ENCODE data around the gene SAT2.
A peak's percentile ranks its signal among the peaks of the same experiment; 100 is the strongest.
"Not testable (repeated sequence)": the region's sequence is repeated elsewhere in the genome, so short reads cannot be mapped to it uniquely, and the experiment has no call there.

Gene SAT2

DNA sequence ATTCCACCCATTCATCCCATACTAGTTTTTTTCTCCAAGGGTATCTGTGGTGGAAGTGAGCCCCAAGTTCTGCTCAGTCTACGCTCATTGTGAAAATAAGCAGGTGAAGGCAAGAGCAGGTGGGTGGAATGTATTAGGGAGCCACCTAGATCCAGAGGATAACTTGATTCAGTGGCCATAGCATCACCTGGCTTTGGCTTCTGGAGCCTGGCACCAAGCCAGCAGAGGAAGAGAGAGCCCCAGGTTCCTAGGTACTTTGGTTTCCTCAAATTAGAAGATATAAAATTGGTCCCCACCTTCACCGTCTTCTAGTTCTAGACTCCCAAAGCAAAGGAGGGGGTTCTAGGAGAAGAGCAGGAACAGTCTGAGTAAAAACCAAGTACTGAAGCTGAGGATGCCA is 17.0 kb downstream of the SAT2 start:
- H3K4me3 ChIP-seq = no peak overlapping the region
- no peak overlapping the region for H3K27ac ChIP-seq

DNA sequence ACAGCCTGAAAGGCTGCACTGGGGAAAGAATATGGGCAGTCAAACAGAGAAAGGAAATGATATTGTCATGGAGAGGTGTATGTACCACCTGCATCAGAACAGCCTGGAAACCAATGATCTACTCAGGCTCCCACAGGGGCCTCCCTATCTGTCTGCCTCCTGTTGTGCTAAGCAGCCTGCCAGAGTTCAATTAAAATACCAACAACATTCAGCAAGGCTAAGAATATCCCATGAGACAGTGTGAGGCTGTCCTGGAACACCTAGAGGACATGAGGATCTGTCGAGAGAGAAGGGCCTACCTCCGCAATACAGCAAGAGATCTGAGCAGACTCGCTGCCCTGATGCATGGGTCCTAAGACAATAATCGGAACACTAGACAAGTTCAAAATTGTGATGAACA is 21.3 kb downstream of the SAT2 start:
- Histone ChIP-seq H3K27ac (peak overlapping the region in 1 of 21 experiments; percentile 42), H3K4me3 (no peak overlapping the region)

DNA sequence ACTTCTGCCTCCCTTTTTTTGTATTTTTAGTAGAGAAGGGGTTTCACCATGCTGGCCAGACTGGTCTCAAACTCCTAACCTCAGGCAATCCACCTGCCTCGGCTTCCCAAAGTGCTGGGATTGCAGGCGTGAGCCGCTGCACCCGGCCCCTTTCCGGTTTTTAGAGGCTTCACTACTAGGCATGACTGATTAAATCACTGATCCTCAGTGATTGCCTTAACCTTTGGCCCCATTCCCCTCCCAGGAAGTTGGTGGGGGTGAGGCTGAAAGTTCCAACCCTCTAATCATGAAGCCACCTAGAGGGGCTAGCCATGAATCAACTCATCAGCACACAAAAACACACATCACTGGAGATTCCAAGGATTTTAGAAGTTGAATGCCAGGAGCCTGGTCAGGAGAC is 30.1 kb downstream of the SAT2 start:
- H3K27ac ChIP-seq = not testable (repeated sequence)

DNA sequence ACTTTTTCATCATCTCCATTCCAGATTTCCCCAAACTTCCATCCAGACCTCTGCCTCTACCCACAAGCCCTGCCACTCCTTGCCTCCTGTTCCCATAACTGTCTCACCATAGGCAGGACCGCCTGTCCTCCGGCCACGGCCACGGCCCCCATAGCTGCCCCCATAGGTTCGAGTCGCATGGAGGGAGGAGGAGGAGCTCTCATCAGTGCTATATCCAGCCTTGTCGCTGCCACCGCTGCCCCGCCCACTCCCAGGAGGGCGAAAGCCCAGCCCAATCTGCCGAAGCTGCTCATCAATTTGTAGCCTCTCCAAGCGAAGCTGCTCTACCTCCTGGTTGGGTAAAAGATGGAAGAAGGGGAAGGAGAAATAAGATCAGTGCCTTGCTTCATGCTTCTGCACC is 34.3 kb downstream of the SAT2 start:
- no peak overlapping the region for H3K4me3 ChIP-seq
- H3K27ac ChIP-seq = no peak overlapping the region

More for the DNA sequence above, 30.1 kb downstream of the SAT2 start:
- not testable (repeated sequence) for H3K4me3 ChIP-seq

DNA sequence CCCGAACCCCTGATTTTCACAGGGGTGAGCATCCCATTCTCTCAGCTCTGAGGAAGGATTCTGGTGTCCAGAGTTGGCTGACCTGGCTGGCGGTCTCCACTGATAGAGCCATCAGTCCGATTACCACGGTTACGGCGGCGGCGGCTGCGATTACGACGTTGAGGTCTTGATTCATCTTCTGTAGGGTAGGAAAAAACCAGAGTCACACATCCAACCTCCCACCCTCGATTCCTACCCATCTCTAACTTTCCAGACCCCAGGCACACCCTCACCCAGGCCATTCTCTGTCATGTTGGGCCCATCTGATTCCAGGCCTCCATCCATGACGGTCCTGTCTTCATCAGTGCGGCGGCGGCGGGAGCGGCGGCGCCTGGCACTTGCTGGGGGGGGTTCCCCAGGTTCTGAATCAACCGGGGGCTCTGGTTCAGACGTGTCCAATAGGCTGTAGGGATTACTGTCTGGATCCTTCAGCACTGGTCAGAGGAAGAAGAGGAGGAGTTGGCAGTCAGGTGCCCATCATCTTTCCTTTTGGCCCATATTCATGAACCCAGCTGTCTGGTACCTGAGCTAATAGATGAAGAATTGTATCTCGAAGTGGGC is 35.1 kb downstream of the SAT2 start:
- Histone ChIP-seq H3K27ac (no peak overlapping the region), H3K4me3 (no peak overlapping the region)

DNA sequence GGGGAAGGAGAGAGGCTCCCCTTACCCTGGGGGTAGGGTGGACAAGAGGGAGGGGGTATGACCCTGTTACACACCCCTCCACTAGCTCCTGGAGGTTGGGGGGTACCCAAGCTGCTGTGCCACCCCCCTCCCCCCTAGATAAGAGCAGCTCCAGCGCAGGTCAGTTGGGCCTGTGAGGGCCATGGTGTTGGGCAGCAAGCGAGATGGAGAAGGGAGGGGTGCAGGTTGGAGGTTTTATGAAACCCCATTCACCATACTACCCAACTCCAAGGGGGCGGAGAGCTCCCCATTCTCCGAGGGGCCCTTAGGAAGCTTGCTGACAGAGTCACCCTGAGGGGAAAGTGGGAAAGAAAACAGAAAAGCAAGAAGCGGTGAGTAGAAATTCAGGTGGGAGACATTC is 36.0 kb downstream of the SAT2 start:
- Histone ChIP-seq H3K4me3 (no peak overlapping the region), H3K27ac (peak overlapping the region in 10 of 21 experiments; percentile 3 to 89 (median 83))

DNA sequence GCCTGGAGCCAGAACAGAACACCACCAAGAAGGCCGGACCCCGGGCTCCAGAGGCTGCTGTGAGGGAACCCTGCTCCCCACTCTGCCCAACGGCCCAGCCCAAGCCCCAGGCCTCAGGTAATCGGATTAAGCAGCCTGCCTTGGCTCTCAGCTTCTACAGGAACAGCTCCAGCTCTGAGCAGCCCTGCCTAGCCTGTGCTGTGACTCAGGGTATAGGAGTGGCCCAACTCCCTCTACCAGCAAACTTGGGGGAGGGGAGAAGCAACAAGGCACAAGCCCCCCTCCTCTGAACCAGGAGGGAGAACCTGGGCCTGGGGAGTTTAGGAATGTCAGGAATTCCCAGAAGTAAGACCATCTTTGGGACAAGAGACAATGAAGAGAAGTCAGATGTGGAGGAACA is 36.9 kb downstream of the SAT2 start:
- peak overlapping the region in 15 of 21 experiments; percentile 13 to 89 (median 80) for H3K27ac ChIP-seq

DNA sequence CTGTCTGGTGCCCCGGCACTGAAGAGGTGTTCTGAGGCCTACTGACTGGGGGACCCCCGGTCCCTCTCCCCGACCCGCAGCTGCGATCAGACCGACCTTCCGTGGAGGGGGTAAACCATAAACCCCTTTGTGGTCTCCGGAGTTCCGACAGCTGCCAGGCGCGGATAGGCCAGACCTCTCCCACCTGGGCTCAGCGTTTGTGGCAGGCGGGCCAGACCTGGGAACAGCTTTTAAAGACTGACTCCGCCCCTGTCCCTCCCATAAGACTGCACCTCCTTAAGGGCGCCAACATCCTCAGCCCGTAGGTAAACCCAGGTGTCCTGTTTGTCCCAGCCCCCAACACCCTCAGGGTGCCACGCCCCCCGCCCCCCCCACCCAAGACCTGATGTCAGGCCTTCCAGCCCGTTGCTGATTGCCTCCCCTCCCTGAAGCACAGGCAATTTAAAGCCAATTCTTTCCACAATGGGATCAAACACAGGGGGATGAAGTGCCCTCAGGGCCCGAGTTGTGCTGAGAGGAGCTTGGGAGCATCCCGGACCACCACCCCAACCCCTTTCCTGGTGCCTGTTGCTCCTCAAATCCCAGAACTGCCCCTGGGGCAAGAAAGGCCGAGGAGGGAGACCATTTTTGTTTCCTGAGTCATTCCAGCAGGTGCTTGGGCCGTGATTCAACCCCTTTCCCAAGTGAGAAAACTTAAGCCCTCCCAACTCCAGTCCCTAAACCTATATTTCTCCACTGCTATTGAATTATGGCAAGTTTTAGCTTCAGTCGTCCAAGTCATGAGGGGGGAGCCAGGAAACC is 37.5 kb downstream of the SAT2 start, which contains the start of gene SOX15:
SOX15 (minus strand) TSS at position 204 of the 801 bp plus-strand sequence. CDS start 418 bp downstream, outside the sequence.
- Histone ChIP-seq H3K27ac (peak within 1 kb of the TSS; percentile 36 to 92 (median 83)), H3K4me3 (peak within 1 kb of the TSS; percentile 30 to 60 (median 47))

More for the DNA sequence above, 36.9 kb downstream of the SAT2 start:
- no peak overlapping the region for H3K4me3 ChIP-seq

DNA sequence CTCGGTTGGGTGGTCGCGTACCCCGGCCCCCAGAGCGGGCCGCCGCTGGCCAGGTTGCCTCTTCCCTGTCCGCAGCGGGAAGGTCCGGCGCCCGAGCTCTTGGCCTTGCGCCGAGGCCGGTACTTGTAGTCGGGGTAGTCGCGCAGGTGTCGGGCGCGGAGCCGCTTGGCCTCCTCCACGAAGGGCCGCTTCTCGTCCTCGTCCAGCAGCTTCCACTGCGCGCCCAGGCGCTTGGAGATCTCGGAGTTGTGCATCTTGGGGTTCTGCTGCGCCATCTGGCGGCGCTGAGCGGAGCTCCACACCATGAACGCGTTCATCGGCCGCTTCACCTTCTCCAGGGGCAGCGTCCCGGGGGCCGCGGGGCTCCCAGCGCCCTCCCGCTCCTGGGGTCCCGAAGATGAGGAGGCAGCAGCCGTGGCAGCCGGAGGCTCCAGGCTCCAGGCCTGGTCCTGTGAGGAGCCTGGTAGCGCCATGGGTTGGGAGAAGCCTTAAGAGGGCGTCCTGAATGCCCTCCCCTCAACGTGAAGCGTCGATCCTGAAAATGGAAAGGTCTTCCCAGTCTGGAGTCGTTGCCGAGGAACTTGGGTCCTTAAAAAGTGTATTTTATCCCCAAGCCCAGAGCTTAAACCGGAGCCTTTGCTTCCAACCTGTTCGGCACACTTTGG is 38.3 kb downstream of the SAT2 start:
- H3K27ac ChIP-seq = peak overlapping the region; percentile 28 to 92 (median 83)
- H3K4me3 ChIP-seq = peak overlapping the region; percentile 30 to 60 (median 47)

DNA sequence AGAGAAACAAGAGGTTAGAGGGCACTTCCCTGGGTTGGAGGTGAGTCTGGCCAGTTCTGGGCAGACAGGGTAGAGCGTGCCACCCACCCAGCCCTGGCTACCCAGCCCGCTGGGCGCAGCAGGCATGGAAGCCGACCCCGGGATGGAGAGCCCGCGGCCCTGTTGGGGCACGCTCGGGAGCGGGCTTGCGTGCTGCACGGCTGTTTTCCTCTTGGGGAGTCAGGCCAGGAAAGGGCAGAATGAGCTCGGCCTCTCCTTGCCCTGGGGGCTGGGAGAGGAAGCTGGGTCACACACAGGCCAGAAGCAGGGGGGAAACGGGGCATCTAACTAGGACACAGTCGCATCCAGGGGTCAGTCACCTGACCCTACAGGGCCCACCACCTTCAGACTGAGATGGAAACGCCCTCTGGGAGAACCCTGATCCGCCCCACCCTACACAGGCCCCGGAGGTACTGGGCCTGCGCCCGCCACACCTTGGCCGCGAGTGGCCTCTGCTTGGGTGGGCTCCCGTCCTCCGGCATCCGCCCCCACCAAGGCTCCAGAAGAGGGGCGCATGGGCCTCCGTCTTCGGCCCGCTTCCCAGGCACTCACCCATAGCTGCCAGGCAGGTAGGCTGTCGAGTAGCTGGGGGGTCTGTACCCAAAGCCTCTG is 38.9 kb downstream of the SAT2 start:
- Histone ChIP-seq H3K27ac (peak overlapping the region; percentile 28 to 92 (median 83)), H3K4me3 (peak overlapping the region; percentile 30 to 60 (median 47))

DNA sequence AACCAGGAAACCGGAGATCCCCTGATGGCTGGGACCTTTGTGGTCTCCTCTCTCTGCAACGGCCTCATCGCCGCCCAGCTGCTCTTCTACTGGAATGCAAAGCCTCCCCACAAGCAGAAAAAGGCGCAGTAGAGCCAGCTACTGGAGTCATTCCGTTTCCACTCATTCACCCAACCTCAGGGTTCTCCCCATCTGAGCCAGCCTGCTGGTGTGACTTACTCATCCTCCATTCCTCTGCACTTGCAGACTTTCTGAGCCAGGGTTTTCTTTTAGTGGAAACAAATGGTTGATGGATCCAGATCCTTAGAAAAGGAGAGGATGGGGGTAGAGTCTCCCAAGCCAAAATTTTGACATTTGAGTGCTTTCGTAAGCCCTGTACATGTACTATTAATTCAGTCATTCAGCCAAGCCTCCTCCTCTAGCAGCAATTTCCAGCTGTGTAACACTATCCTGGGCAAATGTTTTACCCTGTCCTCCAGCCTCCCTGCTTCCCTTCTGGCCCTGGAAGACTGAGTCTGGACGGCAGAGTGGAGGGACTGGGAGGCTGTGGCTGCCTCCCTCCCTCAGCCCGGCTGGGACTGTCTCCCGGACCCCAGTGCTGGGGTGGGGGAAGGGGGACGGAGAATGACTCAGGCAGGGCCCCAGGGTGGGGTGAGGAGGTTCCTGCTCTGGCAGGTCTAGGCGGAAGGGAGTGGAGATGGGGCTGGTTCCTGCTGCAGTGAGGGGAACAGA is 40.0 kb downstream of the SAT2 start:
- peak overlapping the region in 6 of 7 experiments; percentile 30 to 60 (median 48) for H3K4me3 ChIP-seq
- peak overlapping the region in 20 of 21 experiments; percentile 28 to 92 (median 84) for H3K27ac ChIP-seq

DNA sequence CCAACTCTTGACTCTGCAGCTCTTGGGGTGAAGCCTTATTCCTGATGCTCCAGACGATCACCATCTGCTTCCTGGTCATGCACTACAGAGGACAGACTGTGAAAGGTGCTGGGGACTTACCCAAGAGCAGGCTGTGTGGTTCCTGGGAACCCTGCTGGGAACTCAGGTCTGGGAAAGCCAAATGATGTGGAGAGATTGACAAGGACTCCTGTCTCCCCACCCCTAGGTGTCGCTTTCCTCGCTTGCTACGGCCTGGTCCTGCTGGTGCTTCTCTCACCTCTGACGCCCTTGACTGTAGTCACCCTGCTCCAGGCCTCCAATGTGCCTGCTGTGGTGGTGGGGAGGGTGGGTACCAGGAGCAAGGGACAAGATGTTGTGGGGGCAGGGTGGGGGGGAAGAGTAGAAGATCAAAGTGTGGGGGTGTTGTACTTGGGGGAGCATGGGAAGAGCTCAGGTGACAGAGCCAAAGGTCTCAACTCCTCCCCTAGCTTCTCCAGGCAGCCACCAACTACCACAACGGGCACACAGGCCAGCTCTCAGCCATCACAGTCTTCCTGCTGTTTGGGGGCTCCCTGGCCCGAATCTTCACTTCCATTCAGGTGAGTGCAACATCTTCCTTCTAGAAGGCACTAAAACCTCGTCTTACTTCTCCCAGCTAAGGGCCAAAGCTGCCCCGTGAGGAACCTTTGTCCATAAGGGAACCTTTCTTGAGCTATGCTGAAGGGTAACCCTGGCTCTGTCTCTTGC is 40.8 kb downstream of the SAT2 start:
- peak overlapping the region in 18 of 21 experiments; percentile 26 to 92 (median 83) for H3K27ac ChIP-seq
- H3K4me3 ChIP-seq = peak overlapping the region in 2 of 7 experiments; percentile 50 to 60

DNA sequence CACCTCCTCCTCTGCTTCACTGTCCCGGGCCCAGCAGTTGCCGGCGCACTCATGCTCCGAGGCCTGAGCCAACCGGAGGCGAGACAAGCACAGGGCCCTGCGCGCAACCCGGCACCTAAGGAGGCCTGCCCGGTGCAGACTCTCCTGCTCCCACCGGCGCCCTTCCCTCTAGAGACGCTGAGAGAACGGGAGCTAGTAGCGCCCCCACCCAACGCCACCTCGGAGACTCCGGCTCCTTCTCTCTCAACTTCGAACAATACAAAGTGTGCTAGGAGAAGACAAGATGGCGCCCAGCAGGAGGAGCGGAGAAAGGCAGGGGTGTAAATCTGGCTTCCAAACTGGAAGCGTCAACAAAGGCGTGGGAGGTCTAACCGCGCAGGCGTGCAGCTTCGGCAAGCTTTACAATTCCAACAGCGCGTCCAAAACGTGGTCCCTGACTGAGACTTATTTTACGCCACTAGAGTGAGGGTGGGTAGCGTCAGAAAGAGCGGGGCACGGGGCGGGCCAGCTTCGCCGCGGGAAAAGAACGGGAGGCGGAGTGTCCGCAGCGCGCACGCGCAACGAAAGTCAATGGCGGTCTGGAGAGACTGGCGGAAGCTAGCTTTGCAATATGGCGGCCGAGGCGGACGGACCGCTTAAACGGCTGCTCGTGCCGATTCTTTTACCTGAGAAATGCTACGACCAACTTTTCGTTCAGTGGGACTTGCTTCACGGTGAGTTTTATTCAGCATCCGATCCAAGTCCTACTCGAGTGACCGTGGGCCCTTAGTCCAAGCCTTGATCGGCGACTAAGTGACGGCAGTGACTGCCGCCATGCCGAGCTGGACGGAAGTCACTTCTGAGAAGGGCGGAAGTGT is 44.1 kb downstream of the SAT2 start, which contains the start of gene MPDU1:
MPDU1 (plus strand) TSS at position 600 of the 857 bp plus-strand sequence; CDS start at position 611, 11 bp downstream.
- Histone ChIP-seq H3K27ac (peak within 1 kb of the TSS; percentile 68 to 99 (median 93)), H3K4me3 (peak within 1 kb of the TSS; percentile 32 to 57 (median 46))

DNA sequence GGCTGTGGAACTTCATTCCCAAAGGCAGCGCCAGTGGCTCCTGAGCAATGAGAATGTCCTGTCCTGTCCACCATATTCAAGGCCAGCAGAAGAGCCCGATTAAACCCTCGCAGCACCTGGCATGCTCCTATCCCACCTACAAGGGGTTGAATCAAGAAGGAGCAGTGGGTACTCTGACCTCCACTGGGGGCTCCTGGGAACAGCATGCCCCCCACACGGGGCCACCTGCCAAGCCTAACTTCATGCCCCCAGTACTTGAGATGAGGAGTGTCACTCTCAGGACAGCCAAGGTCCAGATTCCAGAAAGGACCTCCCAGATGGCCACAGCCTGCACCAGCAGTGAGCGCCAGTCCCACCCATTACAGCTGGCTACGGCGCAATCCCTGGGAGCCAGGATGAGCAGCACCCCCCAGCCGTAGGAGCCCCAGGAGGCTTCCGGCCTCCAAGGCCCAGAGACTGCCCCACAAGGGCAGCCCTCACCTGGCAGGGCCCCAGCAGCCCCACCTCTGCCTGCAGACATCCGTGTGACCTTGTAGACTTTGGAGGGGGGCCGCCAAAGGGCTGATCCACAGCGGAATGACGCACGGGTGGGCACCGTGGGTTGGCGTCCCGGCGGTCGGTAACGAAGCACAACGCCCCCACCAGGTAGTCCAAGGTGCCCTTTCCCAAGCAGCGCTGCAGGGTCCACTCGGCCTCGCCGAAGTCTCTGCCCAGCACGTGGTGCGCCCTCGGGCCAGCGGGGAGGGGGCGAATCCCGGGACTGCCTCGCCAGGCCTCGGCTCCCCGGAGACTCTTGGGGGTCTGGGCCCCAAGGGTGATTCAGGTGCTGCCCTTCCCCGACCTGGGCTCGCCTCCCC is 45.0 kb downstream of the SAT2 start:
- Histone ChIP-seq H3K4me3 (peak overlapping the region; percentile 32 to 57 (median 46)), H3K27ac (peak overlapping the region; percentile 68 to 99 (median 93))

DNA sequence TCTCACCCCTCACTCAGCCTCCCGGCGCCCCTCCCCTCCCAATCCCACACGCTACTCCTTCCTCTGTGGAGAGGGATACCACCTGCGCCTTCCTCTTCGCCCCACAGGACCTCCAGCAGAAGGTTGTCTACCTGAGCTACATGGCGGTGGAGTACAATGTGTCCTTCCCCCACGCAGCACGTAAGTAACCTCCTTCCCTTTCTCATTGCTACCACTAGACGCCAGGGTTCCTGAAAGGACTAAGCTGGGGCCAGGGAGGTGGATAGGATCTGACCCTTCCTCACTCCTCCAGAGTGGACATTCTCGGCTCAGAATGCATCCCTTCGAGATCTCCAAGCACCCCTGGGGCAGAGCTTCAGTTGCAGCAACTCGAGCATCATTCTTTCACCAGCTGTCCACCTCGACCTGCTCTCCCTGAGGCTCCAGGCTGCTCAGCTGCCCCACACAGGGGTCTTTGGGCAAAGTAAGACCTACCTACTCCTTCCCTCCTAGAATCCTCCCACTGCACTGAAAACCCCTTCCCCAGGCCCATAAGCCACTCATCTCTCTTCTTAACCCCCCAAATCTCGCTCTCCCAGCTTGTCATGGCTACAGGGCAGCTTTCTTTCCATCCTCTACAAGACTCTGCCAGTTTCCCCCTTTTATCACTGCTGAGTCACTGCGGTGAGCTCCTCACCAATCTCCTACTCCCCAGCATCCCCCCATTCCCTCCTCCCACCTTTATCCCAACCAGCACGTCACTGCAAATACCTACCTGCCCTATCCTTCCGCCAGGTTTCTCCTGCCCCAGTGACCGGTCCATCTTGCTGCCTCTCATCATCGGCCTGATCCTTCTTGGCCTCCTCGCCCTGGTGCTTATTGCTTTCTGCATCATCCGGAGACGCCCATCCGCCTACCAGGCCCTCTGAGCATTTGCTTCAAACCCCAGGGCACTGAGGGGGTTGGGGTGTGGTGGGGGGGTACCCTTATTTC is 46.7 kb downstream of the SAT2 start:
- Histone ChIP-seq H3K4me3 (peak overlapping the region; percentile 4 to 57 (median 18)), H3K27ac (peak overlapping the region in 20 of 21 experiments; percentile 16 to 99 (median 92))

Data from skin epidermis (tissue), 12 donors.